ENCODE measurements around the gene SYTL1. TPM values are rescaled to one million over a fixed set of nuclear protein-coding genes. Genes with fewer than 3 reads are reported as not detected.

SYTL1 gene
- under 0.01 and 0.78 TPM in 2 replicates for total RNA-seq

- no peak for DNase-seq (ENCODE audit: low read depth, low spot score)
Measured at GRCh38 chr1:27341525-27342252, at the start of gene SYTL1. Gene SYTL1, plus strand, starts transcription at chr1:27342022. Its CDS starts 3,313 bp downstream, at chr1:27345335.

GRCh38 chr1:27292106-27292505, 49.7 kb upstream of the SYTL1 start:
- DNase-seq (ENCODE audit: low read depth, low spot score) = no peak

GRCh38 chr1:27293915-27294314, 47.9 kb upstream of the SYTL1 start:
- DNase-seq (ENCODE audit: low read depth, low spot score) = no peak

- peak; percentile 8 for DNase-seq (ENCODE audit: low read depth, low spot score)
Measured at GRCh38 chr1:27296773-27297291, 45.0 kb upstream of the SYTL1 start.

GRCh38 chr1:27297903-27298302, 43.9 kb upstream of the SYTL1 start:
- no peak for DNase-seq (ENCODE audit: low read depth, low spot score)

GRCh38 chr1:27298632-27299384, 43.0 kb upstream of the SYTL1 start:
- DNase-seq (ENCODE audit: low read depth, low spot score) = no peak

- peak; percentile 11 for DNase-seq (ENCODE audit: low read depth, low spot score)
Measured at GRCh38 chr1:27299385-27300271, 42.2 kb upstream of the SYTL1 start.

- DNase-seq (ENCODE audit: low read depth, low spot score) = peak; percentile 54
Measured at GRCh38 chr1:27300341-27301051, 41.3 kb upstream of the SYTL1 start.

- DNase-seq (ENCODE audit: low read depth, low spot score) = no peak
Measured at GRCh38 chr1:27301052-27301422, 40.8 kb upstream of the SYTL1 start.

GRCh38 chr1:27301582-27302199, 40.1 kb upstream of the SYTL1 start:
- DNase-seq (ENCODE audit: low read depth, low spot score) = no peak

- no peak for DNase-seq (ENCODE audit: low read depth, low spot score)
Measured at GRCh38 chr1:27302612-27303011, 39.2 kb upstream of the SYTL1 start.

GRCh38 chr1:27303509-27303908, 38.3 kb upstream of the SYTL1 start:
- DNase-seq (ENCODE audit: low read depth, low spot score) = no peak

- DNase-seq (ENCODE audit: low read depth, low spot score) = no peak
Measured at GRCh38 chr1:27306071-27306470, 35.8 kb upstream of the SYTL1 start.

GRCh38 chr1:27306892-27307761, 34.7 kb upstream of the SYTL1 start:
- no peak for DNase-seq (ENCODE audit: low read depth, low spot score)

GRCh38 chr1:27307874-27308598, 33.8 kb upstream of the SYTL1 start:
- DNase-seq (ENCODE audit: low read depth, low spot score) = no peak

- no peak for DNase-seq (ENCODE audit: low read depth, low spot score)
Measured at GRCh38 chr1:27314169-27314568, 27.7 kb upstream of the SYTL1 start.

- no peak for DNase-seq (ENCODE audit: low read depth, low spot score)
Measured at GRCh38 chr1:27314737-27315136, 27.1 kb upstream of the SYTL1 start.

- DNase-seq (ENCODE audit: low read depth, low spot score) = no peak
Measured at GRCh38 chr1:27316860-27317259, 25.0 kb upstream of the SYTL1 start.

GRCh38 chr1:27318136-27318535, 23.7 kb upstream of the SYTL1 start:
- DNase-seq (ENCODE audit: low read depth, low spot score) = no peak

Measured in pulmonary artery endothelial cell (primary cell).